ENCODE data around the gene TNFAIP3.

Gene TNFAIP3

DNA sequence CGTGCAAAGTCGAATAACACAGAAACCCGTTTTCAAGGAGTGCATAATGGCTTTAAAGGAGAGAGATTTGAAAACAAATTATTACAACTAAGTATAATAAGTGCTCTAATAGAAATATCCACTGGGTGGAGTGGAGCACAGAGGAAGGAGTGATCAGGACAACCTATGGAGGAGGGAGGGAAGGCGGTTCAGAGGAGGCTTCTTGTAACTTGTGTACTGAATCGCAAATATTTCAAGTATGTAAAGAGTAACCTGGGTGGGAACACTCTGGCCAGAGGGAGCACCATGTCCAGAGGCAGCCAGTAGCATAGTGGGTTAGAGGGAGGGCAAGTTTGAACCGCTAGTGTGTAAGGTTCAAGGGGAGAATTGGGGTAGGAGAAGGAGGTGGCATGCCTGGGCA is 21.6 kb upstream of the TNFAIP3 start:
- no peak for DNase-seq

DNA sequence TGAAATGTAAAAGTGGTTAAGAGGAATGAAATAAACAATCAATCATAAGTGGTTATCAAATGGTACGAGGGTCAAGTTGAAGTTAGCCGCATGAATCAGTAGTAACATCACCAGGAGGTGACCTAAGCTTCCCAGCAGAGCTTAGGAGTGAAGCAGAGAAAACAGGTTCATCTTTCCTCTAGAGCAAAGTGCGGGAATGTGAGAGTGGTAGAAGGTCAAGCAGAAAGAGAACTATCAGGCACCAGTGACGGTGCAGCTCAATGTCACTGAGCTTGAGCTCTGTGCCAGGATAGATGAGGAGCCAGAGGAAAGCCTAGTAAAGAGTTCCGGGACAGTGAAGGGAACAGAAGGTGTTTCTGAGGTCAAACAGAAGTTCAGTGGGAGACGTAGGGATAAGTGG is 20.8 kb upstream of the TNFAIP3 start:
- DNase-seq: no peak

DNA sequence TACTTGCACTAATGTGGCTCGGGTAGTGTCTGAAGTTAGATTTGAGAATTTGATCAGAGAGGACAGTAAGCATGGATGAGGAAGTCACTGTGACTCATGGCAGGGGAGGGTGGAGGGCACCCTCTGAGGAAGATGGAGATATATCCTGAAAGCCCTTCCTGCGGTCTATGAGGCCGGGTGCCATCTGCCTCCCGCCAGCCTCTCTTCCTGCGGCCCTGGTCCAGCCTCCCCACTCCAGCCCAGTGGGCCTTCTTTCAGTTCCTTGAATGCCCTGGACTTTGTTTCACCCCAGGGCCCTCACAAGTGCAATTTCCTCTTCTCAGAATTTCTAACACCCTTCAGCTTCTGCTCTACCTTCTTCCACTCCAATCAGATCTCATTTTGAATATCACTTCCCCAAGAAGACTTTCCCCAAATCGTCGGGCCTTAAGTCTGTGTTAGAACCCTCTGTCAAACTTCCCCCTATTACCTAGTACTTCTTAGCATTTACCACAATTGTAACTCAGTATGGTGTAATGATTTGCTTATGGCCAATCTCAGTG is 20.2 kb upstream of the TNFAIP3 start:
- no peak for DNase-seq

DNA sequence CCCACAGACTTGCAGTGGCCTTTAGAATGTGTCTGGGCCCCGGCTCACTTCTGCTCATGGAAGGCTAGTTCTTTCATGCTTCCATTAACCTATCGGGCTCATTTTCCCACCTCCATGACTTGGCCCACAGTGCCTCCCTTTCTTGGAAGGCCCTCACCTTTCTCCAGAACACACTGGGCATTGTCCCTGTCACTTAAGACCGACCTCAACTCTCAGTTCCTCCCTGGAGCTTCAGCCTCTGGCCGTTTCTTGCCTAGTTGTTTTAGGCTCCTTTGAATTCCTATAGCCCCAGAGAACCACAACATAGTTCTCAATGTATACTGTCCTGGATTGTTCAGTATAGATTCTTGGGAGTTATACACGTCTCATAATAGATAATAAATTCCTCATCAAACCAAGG is 19.3 kb upstream of the TNFAIP3 start:
- DNase-seq: no peak

DNA sequence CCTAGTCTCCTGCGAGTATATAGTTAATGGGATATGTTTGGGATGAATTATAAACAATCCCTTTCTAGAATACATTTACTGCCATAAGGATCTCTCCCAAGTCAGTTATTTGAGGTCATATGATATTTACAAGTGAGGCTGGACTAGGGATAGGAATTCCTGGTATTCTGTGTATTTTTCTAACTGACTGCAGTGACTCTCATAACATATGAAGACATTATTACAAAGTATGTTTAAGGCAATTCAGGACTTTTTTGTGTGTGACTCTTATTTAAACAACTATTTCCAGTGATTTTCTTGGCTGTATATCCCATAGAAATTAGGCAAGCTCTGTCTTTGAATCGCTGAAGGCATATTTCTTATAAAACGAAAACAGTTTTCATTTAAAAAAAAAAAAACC is 18.4 kb upstream of the TNFAIP3 start:
- DNase-seq: no peak

DNA sequence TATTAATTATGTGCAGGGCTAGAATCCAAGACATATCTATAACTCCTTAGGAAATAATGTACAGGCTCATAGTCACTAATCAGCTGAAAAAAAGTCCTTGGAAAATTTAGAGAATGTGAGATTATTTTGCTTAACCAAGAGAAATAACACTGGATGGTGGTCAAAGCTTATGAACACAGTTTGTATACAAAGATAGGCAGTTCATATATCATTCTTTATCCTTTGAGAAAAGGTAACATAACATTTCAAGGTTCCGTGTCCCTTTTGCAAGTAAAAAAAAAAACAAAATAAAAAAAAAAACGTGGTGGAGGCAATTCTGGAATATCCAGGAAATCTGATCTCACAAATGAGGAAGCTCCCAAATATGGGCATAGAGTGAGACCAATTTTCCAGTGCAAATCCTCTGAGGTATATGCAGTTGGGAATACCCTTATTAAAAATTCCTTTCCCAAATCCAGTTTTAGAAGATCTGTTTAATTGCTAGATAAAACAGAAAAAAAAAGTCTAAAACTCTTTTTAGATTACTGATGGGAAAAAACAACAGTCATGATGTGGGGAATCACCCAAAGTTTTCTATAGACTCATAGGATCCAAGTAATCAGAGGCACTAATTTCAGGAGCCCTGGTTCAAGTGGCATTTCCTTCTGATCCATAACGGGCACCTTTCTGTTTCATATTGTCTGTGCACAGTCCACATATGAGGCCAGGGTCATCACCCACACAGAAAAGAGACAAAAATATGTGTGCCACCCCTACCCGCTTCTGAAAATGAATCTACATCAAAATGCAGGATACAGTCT is 17.7 kb upstream of the TNFAIP3 start:
- DNase-seq: no peak

DNA sequence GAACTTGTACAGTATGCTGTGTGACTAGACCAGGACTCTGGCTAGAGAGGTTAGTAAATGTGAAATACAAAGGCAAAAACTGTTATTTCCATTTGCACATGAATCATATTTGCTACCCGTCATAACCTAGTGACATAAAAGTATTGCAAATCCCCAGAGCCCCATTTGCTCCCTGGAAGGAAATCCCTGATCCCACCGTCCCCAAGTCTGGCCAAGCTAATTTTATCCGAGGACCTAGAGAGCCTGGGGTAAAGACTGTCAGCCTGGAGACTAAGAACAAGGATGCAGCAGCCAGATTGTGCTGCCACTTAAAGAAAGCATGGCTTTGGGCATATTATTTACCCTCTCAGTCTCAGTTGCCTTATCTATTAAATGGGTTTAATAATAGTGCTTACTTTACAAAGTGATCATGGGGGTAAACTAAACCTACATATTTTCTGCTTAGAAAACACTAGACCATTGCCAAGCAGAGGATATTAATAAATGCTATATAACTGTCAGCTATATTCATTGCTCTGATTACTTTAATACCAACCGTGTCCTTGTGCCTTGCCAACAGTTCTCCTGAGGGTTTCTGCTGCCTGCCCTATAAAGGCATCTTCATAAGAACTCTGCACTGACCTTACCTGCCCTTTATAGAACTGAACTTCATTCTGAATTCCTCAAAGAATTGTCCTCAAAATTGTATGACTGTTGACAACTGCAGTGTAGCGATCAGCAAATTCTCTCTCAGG is 16.9 kb upstream of the TNFAIP3 start:
- DNase-seq: no peak

DNA sequence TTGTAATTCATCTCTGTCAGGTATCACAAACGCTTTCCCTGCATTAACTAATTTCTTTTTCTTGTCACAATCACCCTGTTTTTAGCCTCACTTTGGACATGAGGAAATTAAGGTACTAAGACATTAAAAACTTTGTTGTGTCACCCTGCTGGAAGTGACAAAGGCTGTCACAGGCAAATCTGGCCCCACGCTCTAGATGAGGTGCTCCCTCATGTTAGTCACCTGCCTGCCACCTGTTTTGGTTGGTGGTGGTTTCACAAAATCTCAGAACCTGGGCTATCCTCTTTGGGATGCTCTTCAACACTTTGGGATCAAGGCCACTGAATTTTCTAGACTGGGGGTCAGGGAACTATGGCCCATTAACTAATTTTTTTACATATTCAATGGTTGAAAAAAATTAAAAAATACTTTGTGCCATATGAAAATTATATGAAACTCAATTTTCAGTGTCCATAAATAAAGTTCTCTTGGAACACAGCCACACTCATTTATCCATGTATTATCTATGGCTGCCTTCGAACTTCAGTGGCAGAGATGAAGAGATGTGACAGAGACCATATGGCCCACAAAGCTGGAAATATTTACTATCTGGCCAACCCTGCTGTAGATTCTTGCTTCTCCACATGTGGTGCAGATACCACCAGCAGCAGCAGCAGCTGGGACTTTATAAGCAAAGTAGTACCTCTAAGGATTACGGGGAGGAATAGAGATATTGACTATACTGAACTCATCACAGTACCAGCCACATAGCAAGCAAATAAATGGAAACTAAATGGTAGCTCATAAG is 16.1 kb upstream of the TNFAIP3 start:
- DNase-seq: no peak

DNA sequence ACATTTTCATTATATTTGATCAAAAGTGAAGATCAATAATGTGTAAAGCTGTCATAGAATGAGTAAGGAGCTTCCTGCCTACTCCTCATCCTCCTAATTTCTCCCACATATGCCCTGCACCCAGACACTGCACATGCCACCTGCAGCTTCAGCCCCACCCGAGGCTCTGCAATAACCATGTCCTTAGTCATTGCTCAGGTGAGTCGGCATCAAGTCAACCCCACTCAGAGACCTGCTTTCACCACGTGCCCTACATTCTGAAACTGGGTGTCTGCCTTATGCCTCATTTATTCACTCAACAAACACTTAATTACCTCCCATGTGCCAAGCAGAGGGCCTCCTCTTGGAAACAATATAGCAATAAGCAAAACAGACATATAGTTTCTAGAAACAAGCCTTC is 15.4 kb upstream of the TNFAIP3 start:
- no peak for DNase-seq

DNA sequence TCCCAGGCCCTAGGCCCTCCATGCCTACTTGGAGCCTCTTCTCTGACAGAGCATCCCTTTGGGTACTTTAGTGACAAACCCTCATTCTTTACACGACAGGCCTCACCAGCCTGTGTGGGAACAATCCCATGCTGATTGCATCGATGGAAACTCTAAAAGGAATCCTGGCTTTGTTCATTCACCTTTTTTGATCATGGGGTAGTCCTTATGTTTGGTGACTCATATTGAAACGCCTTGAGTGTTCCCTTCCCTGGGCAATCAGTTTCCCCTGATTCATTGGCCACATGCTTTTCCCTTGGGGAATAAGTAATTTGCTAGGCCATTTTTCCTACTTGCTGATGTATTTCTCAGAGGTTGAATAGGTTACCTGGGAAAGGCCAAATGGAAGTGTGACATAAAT is 14.7 kb upstream of the TNFAIP3 start:
- DNase-seq: no peak

DNA sequence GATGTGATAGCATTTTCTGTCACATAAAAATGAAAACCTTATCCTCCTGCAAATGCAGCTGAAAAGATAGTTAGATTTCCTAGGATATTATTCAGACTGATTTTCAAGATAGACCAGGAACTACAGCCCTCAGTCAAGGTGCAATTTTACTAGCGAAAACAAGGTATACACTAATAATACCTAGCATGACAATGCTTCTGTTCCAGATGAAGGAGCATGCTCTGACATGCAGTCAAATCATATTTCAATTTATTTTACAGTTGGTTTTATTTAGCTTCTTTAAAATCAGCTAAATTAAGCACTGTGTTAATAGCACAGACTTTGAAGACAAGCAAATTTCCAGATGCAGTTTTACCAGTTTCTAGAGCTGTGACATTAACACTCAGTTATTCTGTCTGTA is 14.2 kb upstream of the TNFAIP3 start:
- no peak for DNase-seq

DNA sequence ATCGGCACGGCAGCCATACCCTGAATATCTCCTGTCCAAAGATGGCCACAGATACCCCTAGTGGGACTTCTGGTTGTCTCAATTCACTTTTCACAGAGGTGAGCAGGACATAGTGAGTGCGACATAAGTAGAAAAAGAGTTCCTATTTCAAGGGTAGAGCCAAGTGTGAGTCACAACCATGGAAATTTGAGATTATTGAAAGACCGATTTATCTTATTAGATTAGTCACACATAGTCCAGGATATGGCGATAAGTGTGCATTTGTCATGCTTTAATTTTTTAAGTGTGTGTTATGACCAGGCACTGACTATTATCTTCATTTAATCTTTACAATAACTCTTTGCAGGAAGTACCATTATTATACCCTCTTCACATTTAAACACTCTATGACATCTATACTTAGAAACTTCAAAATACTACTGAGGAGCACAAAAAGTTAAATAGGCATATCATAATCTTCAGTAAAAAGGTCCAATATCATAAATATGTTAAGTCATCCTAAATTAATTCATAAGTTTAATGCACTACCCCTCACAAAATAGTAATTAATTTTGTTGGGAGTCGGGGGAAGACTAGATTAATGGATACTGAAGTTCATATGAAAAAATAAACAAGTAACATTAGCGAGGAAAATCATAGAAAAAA is 13.4 kb upstream of the TNFAIP3 start:
- no peak for DNase-seq

DNA sequence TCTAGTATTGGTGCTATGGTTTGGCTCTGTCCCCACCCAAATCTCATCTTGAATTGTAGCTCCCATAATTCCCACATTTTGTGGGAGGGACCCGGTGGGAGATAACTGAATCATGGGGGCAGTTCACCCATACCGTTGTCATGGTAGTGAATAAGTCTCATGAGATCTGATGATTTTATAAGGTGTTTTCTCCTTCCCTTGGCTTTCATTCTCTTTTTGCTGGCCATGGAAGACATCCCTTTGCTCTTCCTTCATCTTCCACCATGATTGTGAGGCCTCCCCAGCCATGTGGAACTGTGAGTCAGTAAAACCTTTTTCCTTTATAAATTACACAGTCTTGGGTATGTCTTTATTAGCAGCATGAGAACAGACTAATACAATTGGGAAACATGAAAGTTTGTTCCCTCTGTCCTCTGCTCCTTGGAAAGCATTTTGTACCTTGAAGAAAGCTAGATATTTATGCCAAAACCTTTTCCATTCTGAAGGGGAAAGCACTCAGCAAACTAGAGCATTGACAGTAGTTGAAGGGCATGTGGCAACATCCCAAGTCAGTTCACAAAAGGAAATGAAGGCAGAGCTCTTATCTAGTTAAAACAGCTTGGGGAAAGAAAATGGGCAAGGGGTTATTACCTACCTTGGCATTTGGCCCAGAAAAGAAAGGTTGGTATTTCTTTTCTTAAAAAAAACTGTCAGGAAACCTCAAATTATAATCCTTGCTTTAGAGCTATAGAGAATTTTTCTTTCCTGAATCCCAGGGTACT is 10.7 kb upstream of the TNFAIP3 start:
- DNase-seq: no peak

DNA sequence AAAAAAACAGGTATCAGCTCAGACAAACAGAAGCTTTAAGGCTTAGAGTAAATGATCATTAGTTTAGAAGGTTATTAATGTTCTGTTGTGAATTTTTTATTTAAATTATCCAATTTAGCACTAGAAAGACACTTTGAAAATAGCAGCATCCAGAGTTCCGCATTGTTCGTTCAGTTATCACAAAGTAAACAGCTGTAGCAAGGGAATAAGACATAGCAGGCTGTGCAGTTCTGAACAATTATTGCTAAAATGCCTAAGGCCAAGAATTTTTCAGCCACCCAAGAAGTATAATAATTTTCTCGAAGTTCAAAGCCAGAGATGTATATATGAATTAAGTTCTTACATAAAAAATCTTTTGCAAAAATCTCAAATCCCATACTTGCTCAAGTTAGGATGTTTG is 8.0 kb upstream of the TNFAIP3 start:
- no peak for DNase-seq

DNA sequence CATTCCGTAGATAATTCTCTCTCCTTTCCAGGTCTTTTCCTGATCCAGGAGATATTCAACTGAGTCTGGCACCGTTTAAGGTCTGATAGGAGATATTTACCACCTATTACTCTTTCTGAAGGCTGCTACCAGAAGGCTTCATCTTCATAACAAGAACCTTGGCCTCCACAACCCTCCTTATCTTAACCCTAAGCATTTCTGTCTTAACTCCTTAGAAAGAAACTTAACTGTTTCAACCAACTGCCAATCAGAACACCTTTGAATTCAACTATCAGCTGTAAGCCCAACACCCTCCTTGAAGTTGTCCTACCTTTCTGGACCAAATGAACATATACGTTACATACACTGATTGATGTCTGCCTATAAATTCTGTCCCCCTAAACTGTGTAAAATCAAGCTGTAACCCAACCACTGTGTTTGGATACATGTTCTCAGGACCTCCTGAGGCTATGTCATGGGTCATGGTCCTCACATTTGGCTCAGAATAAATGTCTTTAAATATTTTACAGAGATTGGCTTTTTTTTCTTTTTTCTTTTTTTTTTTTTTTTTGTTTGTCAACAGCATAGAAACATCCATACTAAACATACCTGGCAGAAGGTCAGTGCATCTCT is 6.6 kb upstream of the TNFAIP3 start:
- no peak for DNase-seq

DNA sequence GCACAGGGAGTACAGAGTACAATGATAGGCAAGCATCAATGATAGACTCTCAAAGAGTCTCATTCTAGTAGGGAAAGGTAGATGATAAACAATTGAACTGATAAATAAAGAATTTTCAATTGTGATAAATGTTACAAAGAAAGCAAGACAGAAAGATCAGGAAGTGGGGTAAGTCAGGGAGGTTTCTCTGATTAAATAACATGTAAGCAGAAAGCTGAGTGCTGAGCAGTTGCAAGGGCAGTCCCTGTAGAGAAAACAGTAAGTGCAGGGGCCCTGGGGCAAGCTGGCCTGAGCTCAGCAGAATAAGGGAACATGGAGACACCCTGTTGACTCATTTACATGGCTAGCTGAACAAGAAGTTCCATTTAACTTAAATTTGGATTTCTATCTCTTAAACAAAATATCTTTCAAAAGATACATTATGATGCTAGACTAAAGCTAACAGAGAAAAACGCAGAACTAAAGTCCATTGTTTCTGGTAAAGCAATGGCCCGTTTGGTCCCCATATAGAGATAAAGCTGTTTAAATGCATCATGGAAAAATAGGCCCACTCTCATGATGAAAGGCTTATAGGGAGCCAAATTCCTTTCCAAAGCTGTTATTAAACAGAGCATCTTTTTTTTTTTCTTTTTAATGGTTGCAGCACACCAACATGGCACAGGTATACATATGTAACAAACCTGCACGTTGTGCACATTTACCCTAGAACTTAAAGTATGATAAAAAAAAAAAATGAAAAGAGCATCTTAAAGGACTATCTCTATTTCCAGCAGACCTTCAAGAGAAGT is 5.3 kb upstream of the TNFAIP3 start:
- DNase-seq: no peak

DNA sequence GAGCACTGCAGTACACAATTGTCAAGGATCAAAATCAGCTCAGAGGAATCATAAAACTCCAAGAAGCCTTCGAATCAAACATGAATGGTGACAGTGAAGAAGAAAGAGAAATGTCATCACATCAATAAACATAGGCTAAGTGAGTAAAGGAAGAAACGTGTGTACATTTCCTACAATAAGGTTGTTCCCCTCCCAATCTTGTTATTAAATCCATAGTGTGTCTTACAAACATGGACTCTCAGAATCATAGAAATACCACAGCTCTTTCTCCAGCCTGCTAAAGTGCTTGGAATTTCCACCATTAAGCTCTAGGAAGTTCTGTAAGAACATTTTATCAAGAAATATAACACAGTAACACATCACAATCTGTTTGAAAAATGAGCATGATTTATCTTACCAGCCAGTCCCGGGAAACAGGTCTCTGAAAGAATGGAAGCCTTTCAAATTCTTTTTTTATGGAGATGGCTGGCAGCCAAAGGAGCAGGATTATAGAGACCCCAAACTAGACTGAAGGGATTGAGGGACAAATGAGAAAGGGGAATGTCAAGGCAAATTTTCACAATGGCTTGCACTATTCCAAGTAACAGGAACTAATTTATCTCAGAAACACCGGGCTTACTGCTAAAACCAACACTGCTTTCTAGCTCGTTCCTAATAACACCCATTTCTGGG is 4.5 kb upstream of the TNFAIP3 start:
- no peak for DNase-seq

DNA sequence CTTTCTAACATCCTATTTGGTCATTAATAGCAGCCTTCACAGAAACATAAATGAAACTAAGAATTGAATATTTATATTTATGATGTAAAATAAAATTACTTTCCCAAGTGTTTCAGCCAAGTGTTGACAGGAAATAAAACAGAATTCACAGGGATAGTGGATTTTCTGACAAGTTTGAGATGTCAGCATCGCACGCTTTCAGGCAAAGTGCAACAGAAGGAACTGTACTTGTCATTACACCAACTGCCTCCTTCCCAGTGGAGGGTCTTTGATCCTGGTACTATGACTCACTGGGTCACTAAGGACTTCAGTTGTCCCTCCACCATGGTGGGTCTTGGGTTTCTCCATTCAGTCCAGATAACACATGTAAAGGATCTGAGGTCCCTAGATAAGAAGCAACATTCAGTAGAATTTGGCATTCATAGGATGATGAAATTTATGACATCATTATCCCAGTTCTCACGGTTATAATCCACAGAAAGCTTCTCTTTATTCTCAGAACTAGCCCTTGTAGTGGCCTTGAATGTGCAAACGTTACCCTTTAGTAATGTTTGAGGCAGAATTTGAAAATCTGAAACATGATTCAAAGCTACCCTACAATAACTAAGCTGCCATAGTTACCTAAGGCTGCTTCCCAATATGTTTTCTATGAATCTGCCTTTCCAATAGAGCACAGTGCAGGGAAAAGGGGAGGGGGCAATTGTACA is 3.8 kb upstream of the TNFAIP3 start:
- DNase-seq: no peak

DNA sequence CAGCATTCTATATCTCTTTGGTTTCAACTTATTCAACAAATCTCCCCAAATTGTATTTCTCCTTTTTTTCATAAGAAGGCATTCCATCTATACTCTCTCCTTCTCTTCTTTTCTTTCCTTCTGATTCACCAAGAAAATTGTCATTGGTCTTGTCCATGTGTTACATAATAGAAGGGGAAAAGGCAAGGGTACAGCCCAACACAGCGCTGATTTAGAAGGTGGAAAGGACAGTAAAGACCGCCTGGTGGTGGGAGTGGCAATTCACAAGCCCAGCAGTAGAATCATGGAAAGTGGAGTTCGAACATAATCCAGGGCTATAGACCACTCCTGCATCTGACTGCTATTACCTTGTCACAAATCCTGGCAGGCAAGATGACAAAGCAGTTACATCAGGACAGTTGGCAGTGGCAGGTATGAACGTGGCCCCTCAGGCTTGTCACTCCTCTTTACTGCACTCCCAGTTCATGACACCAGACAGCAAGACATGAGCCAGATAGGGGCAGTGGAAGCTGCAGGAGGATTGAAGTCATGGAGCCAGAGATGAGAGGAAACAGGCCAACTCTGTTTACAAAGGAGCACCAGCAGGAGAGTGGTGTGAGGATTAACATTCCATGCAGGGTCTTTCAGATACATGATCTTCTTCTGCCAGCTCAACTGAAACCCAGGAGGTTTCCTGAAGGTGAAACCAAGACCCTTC is 2.1 kb upstream of the TNFAIP3 start:
- no peak for DNase-seq
